ENCODE data around the gene PRR30. TPM values are rescaled to one million over a fixed set of nuclear protein-coding genes. Genes with fewer than 3 reads are reported as not detected.
A peak's percentile ranks its signal among the peaks of the same experiment; 100 is the strongest.

Gene PRR30
- total and polyA plus RNA-seq, 2 of the 4 experiments (the other 2 are of a cell fraction), result not detected

- Histone ChIP-seq H3K4me3 (ENCODE audit: insufficient read depth, low read depth, low read length) (peak within 1 kb of the TSS; percentile 42), H4K8ac (ENCODE audit: low read depth in 2 of 2, low read length in 2 of 2) (peak within 1 kb of the TSS in 1 of 2 experiments; percentile 63; a peak in 1 of 4 replicates), H2BK5ac (ENCODE audit: low read depth, low read length, poor library complexity, severe bottlenecking) (no peak within 1 kb of the TSS), H3K4ac (ENCODE audit: low read depth, low read length) (no peak within 1 kb of the TSS), H4K5ac (ENCODE audit: low read depth, low read length) (no peak within 1 kb of the TSS), H3K36me3 (ENCODE audit: control insufficient read depth, insufficient read depth, low read length) (no peaks in the 10 kb centered on the region), H3K9me3 (ENCODE audit: control insufficient read depth, insufficient read depth, low read length) (peaks cover 6% of the 10 kb centered on the region; the same call in 1 of the 2 replicates), H3K4me2 (ENCODE audit: low read depth, low read length) (peak within 1 kb of the TSS; percentile 99), H3K14ac (replicated peaks; ENCODE audit: low read depth, low read length) (no peak within 1 kb of the TSS), H3K27me3 (ENCODE audit: control insufficient read depth, insufficient read depth, low read length) (peaks cover 67% of the 10 kb centered on the region), H3K9ac (ENCODE audit: low read depth, low read length) (no peak within 1 kb of the TSS), H3K9me1 (ENCODE audit: insufficient read depth, low read length) (no peaks in the 10 kb centered on the region; the same call in 1 of the 2 replicates), H2BK20ac (ENCODE audit: low read depth, low read length) (no peak within 1 kb of the TSS), H3K23ac (ENCODE audit: low read depth, low read length) (peak within 1 kb of the TSS; percentile 64), H2AK9ac (replicated peaks; ENCODE audit: low read depth, low read length, poor library complexity) (peak within 1 kb of the TSS; percentile 72), H4K20me1 (ENCODE audit: insufficient read depth, low read length) (no peaks in the 10 kb centered on the region; the same call in 1 of the 2 replicates), H2BK15ac (ENCODE audit: low read depth, low read length) (no peak within 1 kb of the TSS), H3K27ac (ENCODE audit: insufficient read depth, low read length) (no peak within 1 kb of the TSS), H2AFZ (replicated peaks; ENCODE audit: low read length, poor library complexity) (peak within 1 kb of the TSS; percentile 85), H3K56ac (ENCODE audit: extremely low read depth, insufficient read depth, low read length) (0 out of 2 replicates have a peak within 1 kb of the TSS, but pooled peaks have one; percentile 16), H3K4me1 (ENCODE audit: control insufficient read depth, insufficient read depth, low read length) (peaks cover 5% of the 10 kb centered on the region), H2BK120ac (ENCODE audit: low read depth, low read length) (no peak within 1 kb of the TSS), H4K91ac (ENCODE audit: insufficient read depth, low read depth, low read length) (peak within 1 kb of the TSS; percentile 39; the same call in 1 of the 2 replicates), H3K18ac (ENCODE audit: low read depth, low read length) (no peak within 1 kb of the TSS), H2AK5ac (ENCODE audit: low read depth, low read length) (no peak within 1 kb of the TSS), H3K79me1 (ENCODE audit: low read depth in 1 of 2, low read length in 2 of 2) (no peaks in the 10 kb centered on the region)
- CTCF ChIA-PET, result no interaction called here
- DNase-seq, result no peak
- ATAC-seq (ENCODE audit: low read depth), result peak; percentile 36
- in situ Hi-C loops (cut with MboI; ENCODE audit: low sequenced_read_pairs) (no loop called here), dilution Hi-C loops (cut with HindIII; ENCODE audit: low sequenced_read_pairs, unreplicated experiment) (no loop called here), intact Hi-C loops (cut with micrococcal nuclease) (no loop called here)
- no TSS peak for BruUV-seq (replicated peaks)
- TF ChIP-seq ELK1 (IDR thresholded peaks at IDR 0.05; ENCODE audit: borderline replicate concordance, low read depth, low read length) (no peak), USF2 (IDR thresholded peaks at IDR 0.05; ENCODE audit: low read depth, low read length) (no peak), CHD1 (IDR thresholded peaks at IDR 0.05; ENCODE audit: low read depth, low read length) (no peak)
- WGBS, 2 experiments (ENCODE audit: extremely low coverage in 2 of 2, insufficient read length in 1 of 2), result 6% methylated on average over 54 of the region's 84 CpGs; no CpG with 5 or more reads in 1 of the 2 experiments
- POLR2A ChIA-PET (ENCODE audit: unreplicated experiment), result no interaction called here
Observed at GRCh38 chr2:27118525-27119329, 20.5 kb downstream of the PRR30 start, which contains the start of gene CGREF1. TSS of gene CGREF1 (minus strand) at chr2:27119128. CDS start at chr2:27104366, 14,762 bp downstream.

All from IMR-90 (cell line).